Activated CD4-positive, alpha-beta T cell treated with anti-CD3 and anti-CD28 coated beads, Interleukin-2, amount 10 ng/mL, durations not matched to agents 7 days and 5 days (primary cell): Measurements from ENCODE around the gene CLMN. TPM values are rescaled to one million over a fixed set of nuclear protein-coding genes. Genes with fewer than 3 reads are reported as not detected.

ENCODE experiments used
- CTCF ChIA-PET: fragments of 350-600 bp; sonication (Branson Sonifier 250); formaldehyde crosslinking; loops from one replicate; lab custom pipeline; 2021; ENCODE audit warnings: antibody characterized with exemption; lab: Charles Lee
- POLR2A ChIA-PET: fragments of 350-600 bp; sonication (Branson Sonifier 250); formaldehyde crosslinking; loops from one replicate; lab custom pipeline; 2021; ENCODE audit warnings: antibody characterized with exemption; lab: Charles Lee
- DNase-seq: peaks from one replicate; pipeline ENCODE4 v3.0.0-alpha.2; 2020
- H3K27ac Mint-ChIP-seq: one replicate; pipeline ENCODE4 v1.8.0; 2021; ENCODE audit warnings: mild to moderate bottlenecking, moderate library complexity, mixed read lengths
- H3K27me3 Mint-ChIP-seq: one replicate; pipeline ENCODE4 v1.8.0; 2021; ENCODE audit warnings: mixed read lengths
- H3K36me3 Mint-ChIP-seq: one replicate; pipeline ENCODE4 v1.8.0; 2021; ENCODE audit warnings: low read depth, mixed read lengths
- H3K4me1 Mint-ChIP-seq: one replicate; pipeline ENCODE4 v1.8.0; 2021; ENCODE audit warnings: mixed read lengths
- H3K4me3 Mint-ChIP-seq: one replicate; pipeline ENCODE4 v1.8.0; 2021; ENCODE audit warnings: mild to moderate bottlenecking, moderate library complexity, mixed read lengths
- H3K9me3 Mint-ChIP-seq: one replicate; pipeline ENCODE4 v1.8.0; 2021; ENCODE audit warnings: mixed read lengths
- total RNA-seq, 2 experiments: library from RNA; stranded (reverse); gene quantifications; one replicate each; pipeline ENCODE4 v1.2.3, GENCODE V29; 2021

CLMN gene
- total RNA-seq, 2 experiments from 2014 or later, result 0.42 to 0.94 TPM

DNA sequence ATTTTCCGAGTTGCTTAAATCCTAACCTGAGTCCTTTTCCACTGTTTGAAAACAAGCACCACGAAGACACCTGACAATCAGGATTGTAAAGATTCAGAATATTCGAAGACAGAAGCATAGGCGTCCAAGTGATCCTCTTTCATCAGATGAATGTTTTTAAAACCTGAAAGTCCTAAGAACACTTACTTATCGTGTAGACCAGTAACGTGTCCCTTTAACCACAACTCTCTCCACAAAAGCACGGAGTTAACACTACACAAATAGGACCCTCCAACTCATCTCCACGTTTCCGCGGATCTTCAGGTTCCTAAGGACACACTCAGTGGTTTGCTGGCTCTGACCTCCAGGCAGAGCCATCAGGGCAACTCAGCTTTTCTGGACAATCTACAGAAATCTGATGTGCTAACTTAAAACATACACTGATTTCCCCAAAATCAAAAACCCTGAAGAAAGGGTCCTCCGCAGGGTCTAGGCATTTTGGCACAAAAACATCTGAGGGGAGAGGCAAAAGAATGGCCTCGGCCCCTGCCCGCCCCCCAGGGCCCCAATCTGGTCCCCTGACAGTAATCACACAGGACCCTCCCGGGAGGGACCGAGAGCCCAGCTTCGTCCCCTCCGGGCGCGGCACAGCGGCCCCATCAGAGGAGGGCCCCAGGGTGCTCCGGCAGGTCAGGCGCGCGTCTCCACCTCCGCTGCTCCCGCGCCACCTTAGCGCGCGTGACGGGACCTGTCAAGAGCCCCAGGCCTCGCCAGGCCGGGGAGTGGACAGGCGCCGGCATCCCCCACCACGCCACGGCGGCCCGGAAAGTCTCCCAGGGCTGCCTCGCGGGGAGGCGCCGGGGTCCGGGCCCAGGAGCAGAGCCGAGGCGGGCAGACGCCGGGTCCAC lies 163.3 kb downstream of the CLMN start:
- POLR2A ChIA-PET, result no interaction called here
- H3K27me3 Mint-ChIP-seq, result no peaks in the 10 kb centered on the region
- DNase-seq, result peak; percentile 36
- CTCF ChIA-PET, result interaction anchor here (0.5 kb wide), 1 partner anchor 367 kb away, joined by 3 read pairs; no protein-coding TSS in a partner anchor
- H3K4me1 Mint-ChIP-seq, result peaks cover 49% of the 10 kb centered on the region
- H3K9me3 Mint-ChIP-seq, result no peaks in the 10 kb centered on the region
- H3K27ac Mint-ChIP-seq, result peak overlapping the region; percentile 87
- peaks cover 26% of the 10 kb centered on the region for H3K36me3 Mint-ChIP-seq
- H3K4me3 Mint-ChIP-seq, result peak overlapping the region; percentile 81

DNA sequence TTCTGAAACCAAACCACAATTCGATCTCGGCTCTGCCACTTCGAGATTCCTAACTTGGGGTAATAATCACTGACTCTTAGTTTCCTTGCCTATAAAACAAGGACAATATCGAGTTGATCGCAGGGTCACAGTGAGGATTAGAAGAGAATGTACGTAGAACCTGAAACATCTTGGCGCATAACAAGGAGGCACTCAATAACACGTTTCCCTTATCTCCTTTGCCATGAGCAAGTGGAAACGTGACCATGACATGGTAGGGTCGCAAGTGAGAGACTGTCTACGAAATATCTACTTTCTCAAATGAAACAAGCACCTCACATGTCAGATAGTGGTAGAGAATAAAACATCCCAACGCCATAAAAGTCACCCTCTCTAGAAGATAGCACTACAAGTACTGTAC lies 164.7 kb downstream of the CLMN start:
- Mint-ChIP-seq H3K36me3 (peaks cover 32% of the 10 kb centered on the region), H3K4me3 (peak overlapping the region; percentile 81), H3K27me3 (no peaks in the 10 kb centered on the region), H3K9me3 (no peaks in the 10 kb centered on the region), H3K27ac (peak overlapping the region; percentile 42), H3K4me1 (peaks cover 55% of the 10 kb centered on the region)
- POLR2A ChIA-PET, result no interaction called here
- CTCF ChIA-PET, result no interaction called here
- DNase-seq, result no peak

DNA sequence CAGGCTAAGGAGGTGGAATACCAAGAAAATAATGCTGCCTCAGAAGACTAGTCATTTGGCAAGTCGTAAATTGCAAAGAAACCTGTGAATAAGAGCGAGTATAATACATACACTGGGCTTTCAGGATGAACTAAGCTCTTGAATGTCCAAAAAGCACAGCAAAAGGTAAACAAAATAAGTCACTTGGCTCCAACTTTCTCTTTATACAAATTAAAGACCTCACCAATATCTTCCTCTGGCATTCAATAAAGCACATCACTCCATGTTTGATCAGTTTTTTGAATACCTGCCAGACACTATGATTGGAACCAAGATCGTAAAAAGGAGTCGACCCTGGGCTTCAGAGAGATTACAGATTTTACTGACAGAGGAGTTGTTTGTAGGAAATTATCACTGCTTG lies 165.8 kb downstream of the CLMN start:
- ChIA-PET POLR2A (no interaction called here), CTCF (no interaction called here)
- H3K4me1 Mint-ChIP-seq, result peaks cover 57% of the 10 kb centered on the region
- no peaks in the 10 kb centered on the region for H3K27me3 Mint-ChIP-seq
- H3K36me3 Mint-ChIP-seq, result peaks cover 32% of the 10 kb centered on the region
- no peak for DNase-seq
- H3K9me3 Mint-ChIP-seq, result no peaks in the 10 kb centered on the region
- no peak overlapping the region for H3K27ac Mint-ChIP-seq
- H3K4me3 Mint-ChIP-seq, result no peak overlapping the region

DNA sequence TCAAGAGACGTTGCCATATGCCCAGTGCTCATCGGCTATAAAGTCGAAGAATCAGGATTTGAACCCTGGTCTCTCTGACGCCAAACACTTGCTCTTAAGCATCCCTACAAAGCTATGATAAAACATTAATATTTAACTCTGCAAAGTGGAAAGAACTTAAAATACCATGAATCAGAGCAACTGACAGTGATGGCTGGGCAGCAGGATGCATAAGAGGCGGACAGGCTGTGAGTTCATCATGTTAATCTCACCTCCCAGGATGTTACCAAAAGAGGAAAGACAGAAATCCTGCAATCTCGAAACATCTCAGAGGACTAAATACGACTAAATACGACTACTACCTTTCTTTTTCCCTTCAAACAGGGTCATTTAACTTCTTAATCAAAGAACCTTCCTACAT lies 168.1 kb downstream of the CLMN start:
- peaks cover 47% of the 10 kb centered on the region for H3K4me1 Mint-ChIP-seq
- POLR2A ChIA-PET, result no interaction called here

DNA sequence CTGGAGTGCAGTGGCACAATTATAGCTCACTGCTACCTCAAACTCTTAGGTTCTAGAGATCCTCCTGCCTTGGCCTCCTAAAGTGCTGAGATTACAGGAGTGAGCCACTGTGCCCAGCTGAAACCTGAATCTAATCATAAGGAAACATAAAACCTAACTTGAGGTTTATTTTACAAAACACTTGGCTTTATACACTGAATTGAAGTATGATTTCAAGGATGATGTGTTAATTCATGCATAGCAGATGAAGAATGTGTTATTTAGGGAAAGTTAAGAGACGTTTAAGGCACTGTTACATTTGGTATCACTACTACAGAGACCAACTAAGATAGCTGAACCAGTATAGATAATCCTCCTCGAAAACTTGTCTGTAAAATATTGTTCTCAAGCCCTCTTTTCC lies 168.8 kb downstream of the CLMN start:
- H3K27ac Mint-ChIP-seq, result no peak overlapping the region
- H3K27me3 Mint-ChIP-seq, result no peaks in the 10 kb centered on the region
- ChIA-PET CTCF (no interaction called here), POLR2A (no interaction called here)
- H3K4me3 Mint-ChIP-seq, result no peak overlapping the region
- H3K9me3 Mint-ChIP-seq, result peaks cover 7% of the 10 kb centered on the region
- no peak for DNase-seq
- peaks cover 42% of the 10 kb centered on the region for H3K4me1 Mint-ChIP-seq
- H3K36me3 Mint-ChIP-seq, result peaks cover 49% of the 10 kb centered on the region

More for the DNA sequence above, 168.1 kb downstream of the CLMN start:
- DNase-seq, result no peak
- peaks cover 45% of the 10 kb centered on the region for H3K36me3 Mint-ChIP-seq
- no peak overlapping the region for H3K27ac Mint-ChIP-seq
- CTCF ChIA-PET, result no interaction called here
- no peak overlapping the region for H3K4me3 Mint-ChIP-seq
- no peaks in the 10 kb centered on the region for H3K27me3 Mint-ChIP-seq
- peaks cover 3% of the 10 kb centered on the region for H3K9me3 Mint-ChIP-seq

DNA sequence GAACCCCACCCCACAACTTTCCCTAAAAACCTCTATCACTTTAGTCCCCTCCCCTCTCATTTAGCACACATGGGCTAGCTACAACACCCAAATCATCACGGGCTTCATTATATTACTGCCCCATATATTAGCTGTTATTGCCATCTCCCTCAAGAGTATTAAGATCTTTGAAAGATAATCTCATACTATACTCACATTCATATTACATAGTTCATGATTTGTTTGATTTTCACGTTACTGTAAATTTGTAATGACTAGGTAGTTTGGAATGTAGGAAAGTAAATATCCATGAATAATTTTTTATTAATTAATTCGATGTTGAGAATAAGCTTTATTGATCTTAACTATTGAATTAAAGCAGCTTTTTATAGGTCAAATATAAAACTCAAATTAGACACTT lies 170.3 kb downstream of the CLMN start:
- Mint-ChIP-seq H3K27me3 (no peaks in the 10 kb centered on the region), H3K27ac (no peak overlapping the region), H3K4me1 (peaks cover 36% of the 10 kb centered on the region), H3K9me3 (peaks cover 18% of the 10 kb centered on the region), H3K36me3 (peaks cover 53% of the 10 kb centered on the region), H3K4me3 (no peak overlapping the region)
- CTCF ChIA-PET, result no interaction called here
- DNase-seq, result no peak
- POLR2A ChIA-PET, result no interaction called here

DNA sequence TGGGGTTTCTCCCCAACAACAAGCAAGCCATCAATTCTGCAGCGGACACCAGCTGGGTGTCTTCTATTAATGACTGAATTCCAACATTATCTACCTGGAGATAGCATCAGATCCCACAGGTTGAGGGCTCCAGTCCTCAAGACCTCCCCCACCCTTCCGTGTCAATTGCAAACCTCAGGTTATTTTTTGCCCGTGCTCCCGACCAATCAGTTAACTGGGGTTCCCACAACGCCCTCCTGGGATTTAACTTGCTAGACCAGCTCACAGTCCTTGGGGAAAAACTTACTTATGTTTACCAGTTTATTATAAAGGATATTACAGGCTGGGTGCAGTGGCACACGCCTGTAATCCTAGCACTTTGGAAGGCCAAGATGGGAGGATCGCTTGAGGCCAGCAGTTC lies 172.1 kb downstream of the CLMN start:
- Mint-ChIP-seq H3K4me1 (peaks cover 33% of the 10 kb centered on the region), H3K27ac (no peak overlapping the region), H3K27me3 (no peaks in the 10 kb centered on the region), H3K4me3 (no peak overlapping the region), H3K36me3 (peaks cover 42% of the 10 kb centered on the region), H3K9me3 (peaks cover 21% of the 10 kb centered on the region)
- ChIA-PET POLR2A (no interaction called here), CTCF (no interaction called here)
- DNase-seq, result no peak

DNA sequence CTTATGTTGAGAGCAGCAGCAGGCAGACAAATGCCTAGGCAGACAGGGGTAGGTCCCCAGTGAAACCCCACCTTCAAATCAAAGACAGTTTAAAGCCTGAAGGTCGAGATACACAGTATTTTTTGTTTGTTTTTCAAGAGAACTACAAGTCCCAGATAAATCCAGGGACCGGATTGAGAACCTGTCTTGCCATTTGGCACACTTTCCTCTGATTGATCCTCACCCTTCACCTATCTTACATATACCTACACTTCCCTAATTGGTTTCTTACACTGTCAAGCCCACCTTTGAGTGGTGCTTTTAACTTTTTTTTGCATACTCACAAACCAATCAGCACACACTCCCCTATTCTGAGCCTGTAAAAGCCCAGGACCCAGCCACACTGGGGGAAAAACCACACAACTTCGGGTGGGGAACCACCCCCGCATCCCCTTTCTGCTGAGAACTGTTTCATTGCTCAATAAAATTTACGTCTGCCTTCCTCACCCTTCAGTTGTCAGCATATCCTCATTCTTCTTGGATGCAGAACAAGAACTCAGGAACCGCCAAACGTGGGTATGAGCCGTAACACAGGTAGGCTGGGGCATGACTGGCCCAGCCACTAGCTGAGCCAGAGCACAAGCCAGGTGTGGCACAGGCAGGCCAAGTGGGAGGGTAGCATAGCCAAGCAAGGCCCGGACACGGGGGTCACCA lies 173.5 kb downstream of the CLMN start:
- ChIA-PET POLR2A (no interaction called here), CTCF (no interaction called here)
- Mint-ChIP-seq H3K27me3 (no peaks in the 10 kb centered on the region), H3K27ac (no peak overlapping the region), H3K9me3 (peaks cover 21% of the 10 kb centered on the region), H3K36me3 (peaks cover 37% of the 10 kb centered on the region), H3K4me3 (no peak overlapping the region), H3K4me1 (peaks cover 26% of the 10 kb centered on the region)
- no peak for DNase-seq

DNA sequence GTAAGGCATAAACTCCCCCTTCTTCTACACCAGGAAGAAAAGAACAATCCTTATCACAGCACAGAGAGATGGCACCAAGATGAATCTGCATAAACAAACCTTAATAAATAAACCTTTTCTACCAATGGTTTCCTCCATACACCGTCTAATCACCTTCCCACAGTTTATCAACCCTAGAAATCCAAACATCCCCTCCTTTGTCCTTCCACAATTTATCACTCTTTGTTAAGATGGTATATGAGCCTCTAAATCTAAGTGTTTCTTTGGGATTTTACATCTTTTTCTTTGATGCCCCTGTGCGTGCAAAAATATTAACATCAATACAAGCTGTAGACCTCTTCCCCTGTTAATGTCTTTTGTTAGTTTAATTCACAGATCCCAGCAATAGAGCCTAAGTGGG lies 174.9 kb downstream of the CLMN start:
- H3K36me3 Mint-ChIP-seq, result peaks cover 36% of the 10 kb centered on the region
- peaks cover 21% of the 10 kb centered on the region for H3K9me3 Mint-ChIP-seq
- ChIA-PET POLR2A (no interaction called here), CTCF (no interaction called here)
- no peak for DNase-seq
- no peaks in the 10 kb centered on the region for H3K27me3 Mint-ChIP-seq
- no peak overlapping the region for H3K4me3 Mint-ChIP-seq
- H3K4me1 Mint-ChIP-seq, result peaks cover 25% of the 10 kb centered on the region
- no peak overlapping the region for H3K27ac Mint-ChIP-seq

DNA sequence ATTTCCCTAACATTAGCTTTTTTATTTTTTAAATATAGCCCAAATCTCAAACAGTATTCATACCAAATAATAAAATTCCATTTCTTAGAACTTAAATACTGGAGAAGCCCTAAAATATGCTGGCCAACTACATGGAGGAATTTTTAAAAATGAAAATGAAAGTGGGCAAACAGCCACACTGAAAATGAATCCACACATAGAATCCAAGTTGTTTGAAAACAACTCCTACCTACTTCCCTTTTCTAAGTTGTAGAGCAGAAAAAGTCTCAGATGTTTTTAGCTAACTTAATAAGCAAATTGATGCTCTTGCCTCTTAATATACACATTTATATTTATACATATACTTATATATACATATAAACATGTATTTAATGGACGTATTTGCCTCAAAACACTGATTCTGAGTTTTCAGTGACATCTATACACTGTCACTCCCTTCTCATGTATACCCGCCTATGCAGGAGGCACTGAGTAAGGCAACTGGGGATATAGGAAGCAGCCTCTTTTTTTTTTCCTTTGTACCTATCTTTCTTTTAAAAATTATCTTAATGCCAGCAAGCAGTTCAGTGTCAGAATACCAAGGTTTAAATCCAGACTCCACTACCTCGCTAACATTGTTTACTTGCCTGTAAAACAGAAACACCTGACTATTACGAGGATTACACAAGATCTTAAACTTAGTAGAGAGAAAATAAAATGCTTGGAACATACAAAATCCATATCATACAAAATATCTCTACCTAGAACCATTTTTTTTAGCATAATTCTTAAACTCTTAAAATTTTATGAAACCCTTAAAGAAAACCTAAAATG lies 175.7 kb downstream of the CLMN start:
- peaks cover 21% of the 10 kb centered on the region for H3K9me3 Mint-ChIP-seq
- ChIA-PET CTCF (no interaction called here), POLR2A (no interaction called here)
- no peak overlapping the region for H3K27ac Mint-ChIP-seq
- H3K4me3 Mint-ChIP-seq, result no peak overlapping the region
- H3K36me3 Mint-ChIP-seq, result peaks cover 36% of the 10 kb centered on the region
- no peaks in the 10 kb centered on the region for H3K27me3 Mint-ChIP-seq
- no peak for DNase-seq
- peaks cover 24% of the 10 kb centered on the region for H3K4me1 Mint-ChIP-seq

DNA sequence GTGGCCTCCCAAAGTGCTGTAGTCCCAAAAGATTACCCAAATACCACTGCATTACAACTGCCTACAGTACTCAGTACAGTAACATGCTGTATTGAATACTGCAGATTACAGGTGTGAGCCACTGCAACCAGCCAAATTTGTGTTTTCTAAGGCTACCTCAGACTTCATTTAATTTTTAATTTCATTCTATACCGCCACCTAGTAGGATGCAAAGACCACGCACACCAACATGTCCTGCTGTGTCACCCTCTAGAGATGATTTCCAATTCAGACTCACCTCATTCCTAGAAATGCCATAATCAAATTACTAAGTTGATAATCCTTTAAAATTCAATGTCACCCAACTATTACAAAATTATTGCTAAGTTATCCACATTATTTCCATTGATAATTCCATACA lies 177.5 kb downstream of the CLMN start:
- H3K4me1 Mint-ChIP-seq, result peaks cover 36% of the 10 kb centered on the region

DNA sequence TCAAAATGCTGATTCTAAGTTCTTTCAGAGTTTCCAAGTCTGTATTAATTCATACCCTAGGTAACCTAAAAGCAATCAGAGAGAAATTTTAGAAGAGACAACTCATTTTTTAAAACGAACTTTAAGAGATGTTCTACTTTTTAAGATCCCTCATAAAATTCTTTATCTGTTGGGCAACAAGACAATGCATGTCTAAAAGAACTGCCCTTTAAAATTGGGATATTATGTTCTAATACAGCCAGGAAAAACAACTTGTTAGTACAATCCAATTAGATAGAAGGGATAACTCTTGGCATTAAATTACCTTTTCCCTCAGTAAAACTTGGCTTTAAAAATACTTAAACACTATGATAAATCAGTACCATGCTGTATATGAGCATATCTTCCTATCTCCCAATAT lies 178.0 kb downstream of the CLMN start:
- Mint-ChIP-seq H3K36me3 (peaks cover 30% of the 10 kb centered on the region), H3K27me3 (no peaks in the 10 kb centered on the region), H3K4me3 (no peak overlapping the region), H3K9me3 (peaks cover 20% of the 10 kb centered on the region), H3K4me1 (peaks cover 39% of the 10 kb centered on the region), H3K27ac (no peak overlapping the region)
- ChIA-PET POLR2A (no interaction called here), CTCF (no interaction called here)
- DNase-seq, result no peak

More for the DNA sequence above, 177.5 kb downstream of the CLMN start:
- peaks cover 21% of the 10 kb centered on the region for H3K9me3 Mint-ChIP-seq
- CTCF ChIA-PET, result no interaction called here
- H3K27ac Mint-ChIP-seq, result no peak overlapping the region
- no peaks in the 10 kb centered on the region for H3K27me3 Mint-ChIP-seq
- POLR2A ChIA-PET, result no interaction called here
- H3K36me3 Mint-ChIP-seq, result peaks cover 30% of the 10 kb centered on the region
- no peak for DNase-seq
- no peak overlapping the region for H3K4me3 Mint-ChIP-seq
